Activated CD8-positive, alpha-beta memory T cell treated with anti-CD3 and anti-CD28 coated beads, Interleukin-2, amount 50 U/mL, for 4 hours (primary cell): Measurements from ENCODE around the gene ANKRD11.

Experiments used
- DNase-seq: peaks from one replicate; pipeline ENCODE4 v3.0.0-alpha.2; 2020

The ANKRD11 gene

DNA sequence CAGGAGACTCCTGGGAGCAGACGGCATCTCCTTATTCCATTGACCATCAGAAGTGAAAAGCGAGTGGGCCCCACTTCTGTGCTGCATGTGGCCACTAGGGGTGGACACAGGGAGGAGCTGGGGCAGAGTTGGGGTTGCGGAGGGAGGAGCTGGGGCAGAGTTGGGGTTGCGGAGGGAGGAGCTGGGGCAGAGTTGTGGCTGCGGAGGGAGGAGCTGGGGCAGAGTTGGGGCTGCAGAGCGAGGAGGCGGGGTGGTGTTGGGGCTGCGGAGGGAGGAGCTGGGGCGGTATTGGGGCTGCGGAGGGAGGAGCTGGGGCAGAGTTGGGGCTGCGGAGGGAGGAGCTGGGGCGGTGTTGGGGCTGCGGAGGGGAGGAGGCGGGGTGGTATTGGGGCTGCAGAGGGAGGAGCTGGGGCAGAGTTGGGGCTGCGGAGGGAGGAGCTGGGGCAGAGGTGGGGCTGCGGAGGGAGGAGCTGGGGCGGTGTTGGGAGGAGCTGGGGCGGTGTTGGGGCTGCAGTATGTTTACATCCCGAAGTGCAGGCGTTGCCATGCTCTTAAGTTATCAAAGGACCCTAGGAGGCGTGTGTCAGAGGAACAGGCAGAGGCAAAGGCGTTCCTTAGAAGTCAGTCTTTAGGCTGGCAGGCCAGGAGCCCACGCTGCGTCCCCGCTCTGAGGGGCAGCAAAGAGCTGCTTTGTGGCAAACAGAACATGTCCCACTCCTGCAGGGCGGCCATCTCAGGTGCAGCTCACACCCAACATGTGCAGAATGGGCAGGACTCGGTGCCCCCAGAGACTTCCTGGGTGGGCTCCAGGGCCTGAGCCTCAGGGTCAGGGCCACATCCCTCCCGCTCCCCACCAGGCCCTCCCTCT, 196.9 kb downstream of the ANKRD11 start:
- no peak for DNase-seq

DNA sequence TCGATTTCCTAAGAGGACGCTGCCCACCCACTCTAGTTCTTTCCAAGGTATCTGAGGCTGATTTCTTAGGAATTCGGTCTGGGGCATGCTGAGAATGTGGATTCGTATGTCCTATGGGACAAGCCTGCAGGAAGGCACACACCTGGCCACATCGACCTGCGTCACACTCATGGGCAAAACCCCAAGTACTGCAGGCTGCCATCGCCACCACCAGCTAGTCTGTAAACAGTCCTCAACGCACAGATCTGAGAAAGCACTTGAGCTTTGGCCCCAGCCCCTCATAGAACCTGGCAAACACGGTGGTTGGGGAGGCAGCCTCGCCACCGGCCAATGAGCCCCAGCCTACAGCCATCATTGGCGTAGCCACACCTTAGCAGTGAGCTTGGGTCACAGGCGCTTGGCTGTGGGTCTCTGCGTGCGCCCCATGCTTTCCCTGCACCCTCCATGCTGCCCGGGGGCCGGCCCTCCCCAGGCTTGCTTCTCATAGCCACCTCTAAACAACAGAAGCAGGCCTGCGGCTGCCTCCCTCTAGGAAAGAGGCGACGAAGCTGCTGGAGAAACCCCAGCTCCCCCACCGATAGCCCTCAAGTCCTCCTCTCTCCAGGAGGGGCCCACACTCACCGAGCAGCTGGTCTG, 197.8 kb downstream of the ANKRD11 start:
- no peak for DNase-seq

DNA sequence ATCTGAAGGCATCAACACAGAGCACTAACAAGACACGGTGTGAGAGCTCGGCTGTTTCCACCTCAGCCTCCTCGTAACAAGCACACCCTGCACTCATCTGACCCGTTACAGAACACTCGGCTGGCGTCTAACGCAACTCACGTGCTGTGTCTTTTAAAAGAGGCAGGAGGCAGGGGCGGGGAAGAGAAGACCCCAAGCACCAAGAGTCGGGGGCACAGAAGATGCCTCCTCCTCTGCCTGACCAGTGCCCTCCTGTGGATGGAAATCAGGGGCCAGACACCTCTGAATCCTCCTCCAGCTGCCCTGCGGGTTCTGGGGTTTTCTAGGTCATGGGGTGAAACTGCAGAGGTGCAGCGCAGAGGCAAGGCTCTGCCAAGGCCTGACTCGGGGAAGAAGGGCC, 198.6 kb downstream of the ANKRD11 start:
- no peak for DNase-seq

DNA sequence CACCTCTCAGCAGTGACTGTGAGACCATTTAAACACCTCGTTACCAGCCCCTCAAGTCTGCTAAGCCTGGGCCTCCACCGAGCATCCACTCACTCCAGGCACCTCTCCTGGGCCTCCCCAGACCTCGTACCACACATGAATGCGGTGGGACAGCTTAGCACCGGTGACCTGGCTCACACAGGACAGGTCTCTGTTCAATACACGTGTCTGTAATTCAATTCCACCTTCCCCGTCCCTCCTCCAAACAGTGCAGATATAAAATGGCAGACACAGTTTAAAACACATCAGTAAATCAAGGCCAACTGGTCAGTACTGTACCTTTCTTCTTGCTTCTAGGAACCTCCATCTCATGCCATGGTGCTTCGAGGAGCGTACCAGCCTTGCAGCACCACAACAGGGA, 199.0 kb downstream of the ANKRD11 start:
- no peak for DNase-seq

DNA sequence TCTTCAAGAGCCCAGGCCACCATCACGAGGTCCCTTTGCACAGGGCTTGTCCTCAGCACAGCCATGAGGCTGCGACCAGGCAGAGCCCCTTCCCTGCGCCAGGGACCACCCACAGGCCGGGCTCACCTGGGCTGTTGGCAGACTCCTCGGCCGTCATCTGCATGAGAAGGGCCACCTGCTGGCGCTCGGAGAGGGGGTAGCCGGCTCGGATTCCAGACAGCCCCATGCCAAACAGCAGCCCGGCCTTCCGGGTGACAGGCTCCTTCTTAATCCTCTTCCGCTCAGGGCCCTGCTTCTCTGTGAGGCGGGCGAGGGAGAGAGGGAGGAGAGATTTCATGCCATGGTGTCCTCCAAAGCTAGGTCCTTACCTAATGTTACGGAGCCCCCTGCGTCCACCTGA, 199.5 kb downstream of the ANKRD11 start:
- no peak for DNase-seq

DNA sequence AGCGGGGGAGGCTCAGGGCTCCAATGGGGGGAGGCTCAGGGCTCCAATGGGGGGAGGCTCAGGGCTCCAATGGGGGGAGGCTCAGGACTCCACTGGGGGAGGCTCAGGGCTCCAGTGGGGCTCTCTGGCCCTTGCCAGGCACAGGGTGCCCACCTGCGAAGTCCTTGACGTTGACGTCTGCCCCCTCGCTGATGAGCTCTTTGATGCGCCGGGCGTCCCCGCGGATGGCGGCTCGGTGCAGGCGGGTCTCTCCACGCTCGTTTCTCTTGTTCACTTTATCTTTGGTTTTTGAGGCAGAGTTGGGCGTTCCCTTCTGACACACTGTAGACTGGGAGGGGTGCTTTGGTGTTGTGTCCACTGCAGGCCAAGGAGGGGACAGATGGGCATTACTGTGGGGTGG, 199.9 kb downstream of the ANKRD11 start:
- no peak for DNase-seq

DNA sequence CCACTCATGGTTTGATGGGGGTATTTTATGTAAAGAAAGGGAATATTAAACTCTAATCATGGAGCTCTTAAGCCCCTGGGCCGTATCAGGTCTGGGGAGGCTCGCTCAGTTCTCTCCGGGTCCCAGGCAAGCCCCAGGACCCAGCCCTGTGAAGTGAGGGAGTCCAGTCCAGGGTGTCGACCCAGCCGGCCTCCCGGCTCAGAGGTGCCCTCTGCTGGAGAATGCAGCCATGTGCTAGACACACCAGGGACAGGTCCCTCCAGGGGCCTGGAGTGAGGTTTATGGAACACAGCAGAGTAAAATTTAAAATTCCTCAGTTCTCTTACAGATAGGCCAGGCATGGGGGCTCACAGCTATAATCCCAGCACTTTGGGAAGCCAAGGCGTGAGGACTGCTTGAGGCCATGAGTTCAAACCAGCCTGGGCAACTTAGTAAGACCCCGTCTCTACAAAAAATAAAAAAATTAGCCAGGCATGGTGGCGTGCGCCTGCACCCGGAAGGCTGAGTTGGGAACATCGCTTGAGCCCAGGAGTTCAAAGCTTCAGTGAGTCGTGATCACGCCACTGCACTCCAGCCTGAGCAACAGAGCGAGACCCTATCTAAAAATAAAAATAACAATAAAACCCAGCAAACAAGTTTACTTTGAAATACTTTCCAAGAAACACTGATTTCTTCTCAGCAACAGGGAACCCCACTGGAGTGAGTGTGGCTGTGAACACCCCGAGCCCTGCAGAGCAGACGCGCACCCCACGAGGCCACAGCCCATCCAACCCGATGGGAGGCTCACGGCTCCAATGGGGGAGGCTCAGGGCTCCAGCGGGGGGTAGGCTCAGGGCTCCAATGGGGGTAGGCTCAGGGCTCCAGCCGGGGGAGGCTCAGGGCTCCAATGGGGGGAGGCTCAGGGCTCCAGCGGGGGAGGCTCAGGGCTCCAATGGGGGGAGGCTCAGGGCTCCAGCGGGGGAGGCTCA, 200.6 kb downstream of the ANKRD11 start:
- DNase-seq: peak; percentile 73

DNA sequence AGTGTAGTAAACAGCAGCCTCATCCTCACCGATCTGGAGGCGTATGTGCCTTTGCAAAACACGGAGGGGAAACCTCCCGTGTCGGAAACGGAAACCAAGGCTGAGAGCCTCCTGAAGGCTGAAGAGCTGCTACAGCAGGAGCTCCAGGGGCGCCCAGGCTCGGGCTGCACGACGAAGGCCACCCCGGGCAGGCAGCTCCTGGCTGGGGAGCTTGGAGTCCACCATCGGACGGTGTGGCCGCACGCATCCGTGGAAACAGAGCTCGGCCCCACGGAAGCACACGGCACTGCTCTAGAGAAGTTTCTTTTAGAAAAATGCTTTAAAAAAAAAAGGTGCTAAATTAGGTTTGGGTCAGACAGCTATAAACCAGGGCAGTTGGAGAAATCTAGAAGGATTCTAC, 201.4 kb downstream of the ANKRD11 start:
- DNase-seq: no peak

DNA sequence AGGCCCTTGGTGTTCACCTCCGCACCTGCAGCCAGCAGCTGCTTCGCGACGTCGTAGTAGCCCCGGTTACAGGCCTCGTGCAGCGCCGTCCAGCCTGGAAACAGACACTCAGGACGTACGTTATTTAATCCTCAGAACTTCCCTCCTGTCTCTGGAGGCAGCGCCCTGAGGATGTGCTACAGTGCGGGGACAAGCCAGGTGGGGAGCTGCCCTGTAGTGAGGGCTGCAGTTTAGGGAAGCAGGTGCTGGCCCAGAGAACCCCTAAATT, 201.8 kb downstream of the ANKRD11 start:
- no peak for DNase-seq

DNA sequence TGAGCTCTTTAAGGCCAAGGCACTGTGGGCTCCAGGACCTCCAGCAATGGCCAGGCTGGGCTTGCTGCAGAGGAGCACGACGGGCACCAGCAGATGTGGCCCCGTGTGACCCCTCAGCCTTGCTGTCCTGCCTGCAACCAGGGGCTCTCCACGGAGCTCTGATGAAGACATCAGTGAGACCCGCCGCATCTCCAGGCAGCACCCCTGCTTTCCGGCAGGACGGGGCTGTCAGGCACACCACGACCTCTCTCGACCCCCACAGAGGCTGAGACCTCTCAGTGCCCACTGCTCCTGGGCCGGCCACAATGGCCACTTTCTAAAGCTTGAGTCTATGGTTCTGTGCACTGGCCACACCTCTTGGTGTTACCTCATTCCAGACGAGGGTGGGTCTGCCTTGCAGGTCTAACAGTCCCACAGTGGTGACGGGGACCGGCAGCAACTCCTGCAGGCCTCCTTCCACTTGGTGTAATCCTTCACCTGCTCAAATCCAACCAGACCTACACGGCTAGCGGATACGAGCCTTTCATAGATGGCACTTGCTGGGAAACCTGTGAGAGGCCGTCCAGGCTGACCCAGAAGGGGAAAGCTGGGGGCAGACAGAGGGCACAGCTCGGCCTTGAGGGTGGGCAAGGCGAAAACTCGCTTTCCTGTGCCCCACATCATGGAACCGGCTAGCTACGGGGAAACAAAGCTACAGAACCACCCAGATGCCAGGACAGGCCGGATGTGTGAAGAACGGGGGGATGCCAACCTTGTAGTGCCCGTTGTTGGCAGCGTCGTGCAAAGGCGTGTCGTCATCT, 202.4 kb downstream of the ANKRD11 start:
- no peak for DNase-seq

DNA sequence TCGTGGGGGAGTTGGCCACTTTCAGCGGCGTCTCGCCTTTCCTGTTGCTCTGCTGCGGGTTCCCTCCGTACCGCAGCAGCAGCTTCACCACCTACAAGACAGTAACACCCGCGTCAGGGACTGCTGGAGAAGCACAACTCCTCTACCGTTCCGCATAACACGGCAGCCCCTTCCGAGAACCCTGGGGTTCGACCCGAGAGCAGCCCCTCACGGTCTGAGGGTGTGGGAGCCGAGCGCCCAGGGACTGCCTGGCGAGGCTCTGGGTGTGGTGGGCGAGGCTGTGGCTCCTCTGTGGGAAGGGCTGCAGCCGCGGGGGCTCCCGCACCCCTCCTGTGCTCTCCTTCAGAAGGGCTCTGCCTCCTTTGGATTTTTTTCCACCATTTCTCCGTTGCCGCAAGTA, 204.3 kb downstream of the ANKRD11 start:
- no peak for DNase-seq

DNA sequence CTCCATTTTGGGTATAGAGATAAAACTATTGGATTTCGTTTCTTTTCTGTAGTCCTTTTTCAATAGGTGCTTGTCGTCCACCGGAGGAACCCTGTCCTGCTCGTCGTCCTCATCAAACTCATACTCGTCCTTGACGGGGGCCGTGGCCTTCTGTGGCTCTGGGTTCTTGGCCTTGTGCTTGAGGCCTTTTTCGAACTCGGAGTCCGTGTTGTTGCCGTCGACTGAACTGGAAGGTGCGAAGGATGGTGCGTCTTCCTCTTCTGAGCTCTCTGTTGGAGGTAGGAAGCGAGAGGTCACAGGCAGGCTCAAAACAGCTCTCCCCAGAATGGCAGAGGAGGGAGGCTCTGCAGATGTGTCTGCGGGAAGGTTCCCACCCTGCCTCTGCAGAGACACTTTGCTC, 205.0 kb downstream of the ANKRD11 start:
- DNase-seq: no peak

DNA sequence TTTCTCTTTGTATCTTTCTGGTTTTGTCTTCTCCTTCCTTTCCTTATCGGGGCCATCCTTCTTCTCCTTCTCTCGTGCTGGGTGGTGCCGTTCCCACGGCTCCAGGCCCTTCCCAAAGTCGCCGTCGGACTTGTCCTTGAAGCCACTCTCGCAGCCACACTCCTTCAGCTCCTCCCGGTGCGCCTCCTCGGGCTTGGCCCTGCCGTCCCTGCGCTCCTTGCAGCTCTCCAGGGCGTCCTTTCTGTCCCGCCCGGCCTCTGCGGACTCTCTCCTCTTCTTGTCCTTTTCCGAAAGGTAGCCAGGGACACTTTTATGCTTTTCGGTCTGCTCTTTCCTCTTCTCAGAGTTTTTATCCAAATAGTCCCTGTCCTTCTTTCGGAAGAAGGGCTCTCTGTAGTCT, 206.9 kb downstream of the ANKRD11 start:
- no peak for DNase-seq

DNA sequence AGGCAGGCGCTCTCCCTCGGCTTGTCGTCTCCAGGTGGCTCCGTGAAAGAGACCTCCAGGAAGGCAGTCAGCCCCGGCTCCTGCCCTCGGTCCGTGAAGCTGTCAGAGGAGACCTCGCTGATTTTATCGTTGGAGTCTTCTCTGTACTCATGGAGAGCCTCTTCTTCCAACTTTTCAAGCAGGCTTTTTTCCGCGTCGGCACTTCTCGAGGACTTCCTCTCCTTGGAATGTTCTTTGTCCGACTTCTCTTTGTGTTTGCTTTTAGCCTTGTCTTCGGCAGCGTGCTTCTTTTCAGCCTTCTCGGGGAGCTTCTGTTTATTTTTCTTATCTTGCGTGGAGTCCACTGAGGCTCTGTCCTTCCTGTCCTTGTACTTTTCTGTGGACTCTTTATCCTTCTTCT, 207.8 kb downstream of the ANKRD11 start:
- no peak for DNase-seq

DNA sequence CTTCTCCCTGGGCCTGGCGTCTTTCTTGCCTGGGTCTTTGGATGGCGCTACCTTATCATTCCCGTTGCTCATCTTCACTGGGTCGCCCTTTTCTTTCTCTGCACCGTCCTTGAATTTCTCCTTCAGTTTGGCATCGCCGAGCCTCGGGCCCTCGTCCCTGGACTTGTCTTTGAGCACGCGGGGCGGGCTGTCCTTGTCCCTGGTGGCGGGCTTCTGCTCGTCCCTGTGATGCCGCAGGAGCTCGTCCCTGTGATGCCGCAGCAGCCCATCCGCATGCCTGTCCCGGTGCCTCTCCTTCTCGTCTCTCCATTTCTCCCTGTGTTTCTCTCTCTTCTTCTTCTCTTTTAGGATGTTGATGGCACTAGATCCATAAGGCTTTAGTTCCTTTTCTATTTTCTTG, 208.5 kb downstream of the ANKRD11 start:
- no peak for DNase-seq

DNA sequence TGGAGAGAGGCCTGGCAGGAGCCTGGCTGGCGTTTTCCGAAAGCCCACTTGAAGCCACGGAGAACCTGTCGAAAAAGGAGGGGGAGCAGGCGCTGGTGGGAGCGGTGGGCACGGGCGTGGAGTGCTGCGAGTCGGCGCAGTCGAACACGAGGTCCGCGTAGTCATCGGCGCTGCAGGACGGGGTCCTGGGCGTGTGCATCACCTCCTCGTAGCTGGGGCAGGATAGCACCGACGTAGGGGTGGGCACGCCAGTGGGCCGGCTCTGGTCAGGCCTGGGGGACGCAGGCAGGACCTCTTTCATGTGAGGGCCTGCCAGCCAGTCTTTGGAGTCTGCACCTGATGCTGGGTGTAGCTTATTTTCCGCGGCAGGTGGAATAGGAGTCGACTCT, 209.2 kb downstream of the ANKRD11 start:
- no peak for DNase-seq

DNA sequence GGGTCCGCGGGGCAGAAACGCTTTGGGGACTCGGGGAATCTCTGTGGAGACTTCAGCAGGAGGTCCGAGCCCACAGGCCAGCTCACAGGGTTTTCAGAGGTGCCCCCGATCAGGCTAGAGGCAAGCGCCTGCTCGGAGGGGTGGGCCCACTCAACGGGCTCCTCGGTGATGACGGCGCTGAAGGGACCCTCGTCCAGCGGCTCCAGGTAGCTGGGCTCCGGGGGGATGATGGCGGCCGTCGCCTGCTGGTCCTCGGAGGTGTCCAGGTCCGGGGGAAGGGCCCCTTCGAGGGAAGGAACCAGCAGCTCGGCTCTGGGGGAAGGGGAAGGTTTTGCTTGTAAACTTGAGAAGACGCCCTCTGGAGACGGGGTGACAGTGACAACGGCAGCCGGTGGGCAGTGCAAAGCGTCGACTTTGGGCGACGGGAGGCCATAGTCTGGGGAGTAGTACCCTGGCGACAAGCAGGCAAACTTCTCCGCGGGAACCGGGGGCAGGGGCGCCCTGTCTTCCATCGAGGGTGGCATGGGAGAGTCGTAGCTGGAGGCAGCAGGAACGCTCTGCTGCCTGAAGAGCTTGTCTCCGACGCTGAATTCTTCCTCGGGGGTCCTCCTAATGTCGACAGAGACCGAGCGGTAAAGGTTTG, 209.7 kb downstream of the ANKRD11 start:
- DNase-seq: no peak

DNA sequence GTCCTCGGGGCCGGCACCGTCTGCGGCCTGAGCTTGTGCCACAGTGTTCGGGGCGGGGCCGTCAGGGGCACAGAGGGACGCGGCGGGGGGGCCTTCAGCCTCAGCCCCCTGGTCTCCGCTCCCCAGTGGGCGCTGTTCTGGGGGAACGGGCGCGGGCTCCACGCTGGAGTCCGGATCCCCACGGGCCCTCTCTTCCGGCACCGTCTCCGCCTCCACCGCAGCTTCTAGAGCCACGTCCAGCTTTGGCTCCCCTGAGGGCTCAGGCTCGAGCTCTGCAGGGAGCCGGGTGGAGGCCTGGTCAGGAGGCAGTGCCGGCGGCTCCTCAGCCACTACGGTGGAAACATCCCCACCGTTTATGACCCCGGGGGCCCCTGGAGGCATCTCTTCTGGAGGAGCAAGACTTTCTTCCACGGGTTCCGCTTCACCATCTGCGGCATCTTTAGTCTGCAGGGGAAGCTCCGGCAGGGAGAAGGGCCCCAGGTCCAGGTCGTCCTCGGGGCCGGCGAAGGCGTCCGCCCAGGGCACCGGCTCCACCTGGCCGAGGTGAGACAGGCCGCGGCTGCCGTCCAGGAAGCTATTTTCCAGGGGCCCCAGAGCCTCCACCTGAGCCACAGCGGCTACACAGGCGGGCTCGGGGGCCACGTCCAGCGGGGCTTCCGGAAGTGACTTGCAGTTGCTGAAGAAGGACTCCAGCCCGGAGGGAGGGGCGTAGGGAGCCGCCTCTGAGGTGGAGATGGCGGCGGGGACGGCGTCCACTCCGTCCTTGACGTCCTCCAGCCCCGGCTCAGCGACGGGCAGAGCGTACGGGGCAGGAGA, 210.5 kb downstream of the ANKRD11 start:
- no peak for DNase-seq

DNA sequence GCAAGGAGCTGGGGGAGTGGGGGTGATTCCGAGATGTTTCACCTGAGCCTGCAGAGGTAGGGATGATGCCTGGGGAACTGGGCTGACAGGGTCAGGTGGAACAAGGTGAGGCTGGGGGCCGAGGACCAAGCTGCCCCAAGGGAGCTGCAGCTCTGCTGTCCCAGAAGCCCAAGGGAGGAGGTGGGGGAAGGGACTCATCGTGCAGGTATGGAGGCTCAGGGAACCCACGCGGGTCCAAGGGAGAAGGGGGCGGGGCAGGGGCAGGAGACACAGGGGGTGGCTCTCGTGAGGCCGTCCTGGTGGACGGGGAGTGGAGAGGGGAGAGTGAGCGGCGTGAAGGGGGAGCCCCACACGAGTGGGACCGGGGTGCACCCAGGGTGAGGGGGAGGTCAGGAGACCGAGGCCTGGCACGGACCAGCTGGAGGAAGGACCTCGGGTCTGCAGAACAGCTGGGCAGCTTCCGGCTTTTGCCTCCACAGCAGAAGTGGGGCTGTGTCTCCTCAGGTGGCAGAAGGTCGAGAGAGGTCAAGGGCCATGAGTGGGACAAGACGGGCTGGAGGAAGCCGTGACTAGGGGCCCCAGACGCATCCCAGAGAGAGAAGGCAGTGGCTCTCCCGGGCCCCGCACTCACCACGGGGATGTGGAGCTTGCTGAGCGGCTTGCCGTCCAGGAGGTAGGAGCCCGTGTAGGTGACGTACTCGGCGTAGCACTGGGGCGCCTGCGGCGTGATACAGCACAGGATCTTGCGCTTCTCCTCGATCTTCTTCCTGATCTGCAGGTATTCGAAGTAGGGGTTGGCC, 211.7 kb downstream of the ANKRD11 start:
- DNase-seq: no peak

DNA sequence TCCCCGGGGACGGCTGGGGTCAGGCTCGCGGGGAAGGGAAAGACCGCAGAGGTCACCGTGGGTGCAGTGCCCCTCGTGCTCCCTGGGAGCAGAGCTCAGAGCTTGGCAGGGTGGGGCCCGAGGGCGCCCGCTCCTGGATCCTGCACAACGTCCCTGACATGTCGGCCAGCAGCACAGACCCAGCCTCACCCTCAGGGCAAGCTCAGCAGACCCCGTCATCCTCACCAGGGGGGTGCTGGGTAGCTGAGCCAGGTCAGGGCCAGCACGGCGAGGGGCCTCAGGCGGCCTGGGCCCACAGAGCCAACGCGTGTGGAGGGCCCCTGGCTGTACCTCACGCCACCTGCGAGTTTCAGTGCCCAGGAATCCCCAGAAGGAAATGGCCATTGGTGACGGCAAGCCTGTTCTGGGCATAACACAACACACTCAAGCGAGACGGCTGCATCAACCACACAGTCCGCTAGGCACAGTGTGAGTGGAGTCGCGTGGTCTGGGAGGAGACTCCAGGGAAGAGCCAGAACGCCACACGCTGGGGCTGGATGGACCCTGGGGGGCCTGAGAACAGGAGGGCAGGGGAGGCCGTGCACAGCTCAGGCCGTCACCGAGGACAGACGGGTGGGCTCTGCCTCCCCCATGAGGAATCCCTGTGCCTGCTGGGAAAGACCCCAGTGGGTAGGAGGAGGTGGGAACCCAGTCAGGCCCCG, 212.6 kb downstream of the ANKRD11 start:
- DNase-seq: no peak
